IMR-90 (cell line): Measurements from ENCODE around the gene PREP. TPM values are rescaled to one million over a fixed set of nuclear protein-coding genes. Genes with fewer than 3 reads are reported as not detected.

ENCODE experiments used
- ATAC-seq: fragments of 200-7000 bp; cut with Tn5 transposase; 2 replicates; pipeline ENCODE4 v1.9.1; 2020; ENCODE audit warnings: low read depth, mild to moderate bottlenecking, moderate library complexity
- BruUV-seq: library from RNA; stranded (reverse); fragments of 400-500 nt; replicated peaks from 2 replicates; lab custom pipeline; 2021; lab: Mats Ljungman, UMichigan
- CTCF ChIA-PET: fragments of 300-600 bp; formaldehyde crosslinking; extraction: SDS; loops from one replicate; lab custom pipeline; 2021; ENCODE audit warnings: antibody characterized with exemption; lab: Yijun Ruan, JAX
- POLR2A ChIA-PET: fragments of 300-600 bp; sonication (Branson Sonifier 250); formaldehyde crosslinking; loops from one replicate; lab custom pipeline; 2022; ENCODE audit warnings: antibody characterized with exemption; ENCODE audit not compliant: unreplicated experiment; lab: Charles Lee
- DNase-seq: peaks from one replicate; pipeline ENCODE4 v3.0.0; 2013
- H2AFZ ChIP-seq: replicated peaks from 2 replicates; pipeline ENCODE3; 2013; ENCODE audit warnings: low read length, mild to moderate bottlenecking; ENCODE audit not compliant: poor library complexity
- H2AK5ac ChIP-seq: 2 replicates; pipeline ENCODE4 v1.6.1; 2013; ENCODE audit warnings: low read depth, low read length, inconsistent platforms
- H2AK9ac ChIP-seq: replicated peaks from 2 replicates; pipeline ENCODE3; 2013; ENCODE audit warnings: mild to moderate bottlenecking, low read depth, low read length, moderate library complexity; ENCODE audit not compliant: poor library complexity
- H2BK120ac ChIP-seq: 2 replicates; pipeline ENCODE4 v1.6.1; 2013; ENCODE audit warnings: low read depth, low read length, inconsistent platforms
- H2BK15ac ChIP-seq: 3 replicates; pipeline ENCODE4 v1.6.1; 2013; ENCODE audit warnings: low read depth, low read length, inconsistent platforms
- H2BK20ac ChIP-seq: 2 replicates; pipeline ENCODE4 v1.6.1; 2013; ENCODE audit warnings: low read depth, mild to moderate bottlenecking, inconsistent platforms, low read length, moderate library complexity
- H2BK5ac ChIP-seq: 2 replicates; pipeline ENCODE4 v1.6.1; 2013; ENCODE audit warnings: mild to moderate bottlenecking, low read depth, low read length, inconsistent platforms; ENCODE audit not compliant: poor library complexity, severe bottlenecking
- H3K14ac ChIP-seq: replicated peaks from 2 replicates; pipeline ENCODE4 v1.6.1; 2013; ENCODE audit warnings: low read depth, low read length, inconsistent platforms
- H3K18ac ChIP-seq: 2 replicates; pipeline ENCODE4 v1.6.1; 2013; ENCODE audit warnings: low read depth, low read length, control low read depth
- H3K23ac ChIP-seq: 2 replicates; pipeline ENCODE4 v1.6.1; 2013; ENCODE audit warnings: low read depth, low read length, inconsistent platforms
- H3K27ac ChIP-seq: 2 replicates; pipeline ENCODE4 v1.5.1; 2013; ENCODE audit warnings: mild to moderate bottlenecking, control low read depth, low read length; ENCODE audit not compliant: insufficient read depth
- H3K27me3 ChIP-seq: 2 replicates; pipeline ENCODE4 v1.6.1; 2013; ENCODE audit warnings: low read length; ENCODE audit not compliant: control insufficient read depth, insufficient read depth
- H3K36me3 ChIP-seq: 2 replicates; pipeline ENCODE4 v1.6.1; 2013; ENCODE audit warnings: low read length, mixed read lengths; ENCODE audit not compliant: control insufficient read depth, insufficient read depth
- H3K4ac ChIP-seq: 2 replicates; pipeline ENCODE4 v1.6.1; 2013; ENCODE audit warnings: low read depth, low read length, inconsistent platforms
- H3K4me1 ChIP-seq: 2 replicates; pipeline ENCODE4 v1.6.1; 2013; ENCODE audit warnings: low read length, mixed read lengths; ENCODE audit not compliant: control insufficient read depth, insufficient read depth
- H3K4me2 ChIP-seq: 2 replicates; pipeline ENCODE4 v1.6.1; 2013; ENCODE audit warnings: low read depth, mild to moderate bottlenecking, control low read depth, low read length, moderate library complexity
- H3K4me3 ChIP-seq: 2 replicates; pipeline ENCODE4 v1.5.1; 2013; ENCODE audit warnings: low read depth, mild to moderate bottlenecking, control low read depth, low read length, moderate library complexity; ENCODE audit not compliant: insufficient read depth
- H3K56ac ChIP-seq: 2 replicates; pipeline ENCODE4 v1.6.1; 2013; ENCODE audit warnings: low read length, inconsistent platforms; ENCODE audit not compliant: insufficient read depth; ENCODE audit errors: extremely low read depth
- H3K79me1 ChIP-seq, 2 experiments: 2 replicates each; pipeline ENCODE4 v1.6.1; 2013; ENCODE audit warnings: low read length in 2 of 2, inconsistent platforms in 1 of 2, low read depth in 1 of 2
- H3K9ac ChIP-seq: 2 replicates; pipeline ENCODE4 v1.6.1; 2013; ENCODE audit warnings: low read depth, low read length, control low read depth
- H3K9me1 ChIP-seq: 2 replicates; pipeline ENCODE4 v1.6.1; 2013; ENCODE audit warnings: low read length, inconsistent platforms; ENCODE audit not compliant: insufficient read depth
- H3K9me3 ChIP-seq: 2 replicates; pipeline ENCODE4 v1.6.1; 2013; ENCODE audit warnings: low read length; ENCODE audit not compliant: control insufficient read depth, insufficient read depth
- H4K20me1 ChIP-seq: 2 replicates; pipeline ENCODE4 v1.6.1; 2013; ENCODE audit warnings: low read length, inconsistent platforms; ENCODE audit not compliant: insufficient read depth
- H4K5ac ChIP-seq: 2 replicates; pipeline ENCODE4 v1.6.1; 2013; ENCODE audit warnings: mild to moderate bottlenecking, low read depth, low read length, control low read depth
- H4K8ac ChIP-seq, 2 experiments: 2 replicates each; pipeline ENCODE4 v1.6.1; 2013; ENCODE audit warnings: low read depth in 2 of 2, low read length in 2 of 2, control low read depth in 1 of 2, inconsistent platforms in 1 of 2
- H4K91ac ChIP-seq: 2 replicates; pipeline ENCODE4 v1.6.1; 2013; ENCODE audit warnings: low read depth, low read length, inconsistent platforms; ENCODE audit not compliant: insufficient read depth
- BHLHE40 ChIP-seq: fragments of 150-350 bp; IDR thresholded peaks from 2 replicates; pipeline ENCODE4 v1.6.1; 2016; ENCODE audit warnings: mild to moderate bottlenecking, low read depth, low read length
- CEBPB ChIP-seq: IDR thresholded peaks from 2 replicates; pipeline ENCODE4 v1.6.1; 2012; ENCODE audit warnings: low read depth, low read length, improper control_type of control experiment
- CHD1 ChIP-seq: IDR thresholded peaks from 2 replicates; pipeline ENCODE4 v1.6.1; 2012; ENCODE audit warnings: low read depth, low read length, improper control_type of control experiment
- ELK1 ChIP-seq: fragments of 150-350 bp; IDR thresholded peaks from 2 replicates; pipeline ENCODE4 v1.6.1; 2016; ENCODE audit warnings: low read depth, mild to moderate bottlenecking, low read length, moderate library complexity, borderline replicate concordance
- FOS ChIP-seq: fragments of 150-350 bp; IDR thresholded peaks from 2 replicates; pipeline ENCODE4 v1.6.1; 2016; ENCODE audit warnings: low read depth, low read length
- MAFK ChIP-seq: IDR thresholded peaks from 2 replicates; pipeline ENCODE4 v1.6.1; 2012; ENCODE audit warnings: low read depth, low read length, improper control_type of control experiment
- MAZ ChIP-seq: IDR thresholded peaks from 2 replicates; pipeline ENCODE4 v1.6.1; 2012; ENCODE audit warnings: low read depth, mild to moderate bottlenecking, low read length, improper control_type of control experiment, moderate library complexity, borderline replicate concordance
- MXI1 ChIP-seq: IDR thresholded peaks from 2 replicates; pipeline ENCODE4 v1.6.1; 2012; ENCODE audit warnings: low read depth, mild to moderate bottlenecking, low read length, moderate library complexity, borderline replicate concordance
- NFE2L2 ChIP-seq: fragments of 150-350 bp; IDR thresholded peaks from 2 replicates; pipeline ENCODE4 v1.6.1; 2016; ENCODE audit warnings: low read depth, mild to moderate bottlenecking, low read length
- POLR2A ChIP-seq: IDR thresholded peaks from 2 replicates; pipeline ENCODE4 v1.6.1; 2012; ENCODE audit warnings: mild to moderate bottlenecking, low read depth, low read length
- RAD21 ChIP-seq: IDR thresholded peaks from 2 replicates; pipeline ENCODE4 v1.6.1; 2012; ENCODE audit warnings: low read length, improper control_type of control experiment
- RCOR1 ChIP-seq: IDR thresholded peaks from 2 replicates; pipeline ENCODE4 v1.6.1; 2012; ENCODE audit warnings: mild to moderate bottlenecking, low read length, improper control_type of control experiment; ENCODE audit not compliant: insufficient replicate concordance
- RFX5 ChIP-seq: IDR thresholded peaks from 2 replicates; pipeline ENCODE4 v1.8.0; 2012; ENCODE audit warnings: low read depth, mild to moderate bottlenecking, low read length, moderate library complexity
- SMC3 ChIP-seq: fragments of 150-350 bp; IDR thresholded peaks from 2 replicates; pipeline ENCODE4 v1.6.1; 2016; ENCODE audit warnings: low read depth, mild to moderate bottlenecking, antibody characterized with exemption, low read length, moderate library complexity
- USF2 ChIP-seq: fragments of 150-350 bp; IDR thresholded peaks from 2 replicates; pipeline ENCODE4 v1.6.1; 2017; ENCODE audit warnings: mild to moderate bottlenecking, antibody characterized with exemption, low read length, low read depth
- WGBS, 2 experiments: methylation state at CpG; one replicate each; pipeline versions ENCODE4 v1.1.5 to v1.1.7; 2013; ENCODE audit warnings: missing lambda C conversion rate in 2 of 2; ENCODE audit not compliant: insufficient read length in 1 of 2; ENCODE audit errors: extremely low coverage in 2 of 2; 5-methylcytosine and 5-hydroxymethylcytosine counted together
- dilution Hi-C: fragments of 300-500 bp; cut with HindIII; formaldehyde crosslinking; loops from one replicate; pipeline ENCODE4 v1.14.3; 2018; ENCODE audit warnings: low sequenced_read_pairs; ENCODE audit not compliant: unreplicated experiment
- in situ Hi-C: fragments of 300-500 bp; cut with MboI; formaldehyde crosslinking; loops from 3 replicates; pipeline ENCODE4 v1.14.3; 2019; ENCODE audit warnings: low sequenced_read_pairs, inconsistent platforms, mixed read lengths
- intact Hi-C: fragments of 100-400 bp; cut with micrococcal nuclease; formaldehyde crosslinking; loops from 2 replicates; pipeline ENCODE4 v1.10.0; 2022
- polyA plus RNA-seq, 3 experiments: library from polyadenylated mRNA; depleted of rRNA; stranded (reverse); fragments of >200 nt; gene quantifications; 2 replicates each; pipeline ENCODE4 v1.2.3, GENCODE V29; 2012; ENCODE audit warnings: low replicate concordance in 1 of 3
- total RNA-seq: library from RNA; depleted of rRNA; stranded (reverse); fragments of >200 nt; gene quantifications from 2 replicates; pipeline ENCODE4 v1.2.3, GENCODE V29; 2012

The PREP gene
- total and polyA plus RNA-seq, 2 of the 4 experiments (the other 2 are of a cell fraction) = 21.0 to 25.7 TPM

GRCh38 chr6:105282631-105283585 lies 120.0 kb downstream of the PREP start:
- WGBS, 2 experiments = 90% methylated on average over 2 of the region's 18 CpGs; no CpG with 5 or more reads in 1 of the 2 experiments
- POLR2A ChIA-PET = no interaction called here
- TF ChIP-seq CEBPB (no peak), RAD21 (no peak), MAZ (no peak), FOS (no peak), USF2 (no peak), SMC3 (no peak), MAFK (no peak), MXI1 (no peak), POLR2A (no peak), RCOR1 (no peak), ELK1 (no peak), NFE2L2 (no peak), BHLHE40 (no peak), CHD1 (no peak), RFX5 (no peak)

More at GRCh38 chr6:105282631-105283585, 120.0 kb downstream of the PREP start:
- Histone ChIP-seq H4K8ac (no peak overlapping the region), H4K5ac (no peak overlapping the region), H2AK5ac (no peak overlapping the region), H3K79me1 (no peaks in the 10 kb centered on the region; a peak in 1 of 4 replicates), H3K9me1 (peaks cover 8% of the 10 kb centered on the region), H3K14ac (no peak overlapping the region), H4K20me1 (no peaks in the 10 kb centered on the region), H2BK15ac (no peak overlapping the region), H3K4me3 (no peak overlapping the region), H3K27ac (no peak overlapping the region), H3K56ac (no peak overlapping the region), H3K27me3 (no peaks in the 10 kb centered on the region), H3K9ac (no peak overlapping the region), H3K36me3 (peaks cover 22% of the 10 kb centered on the region), H4K91ac (no peak overlapping the region), H3K23ac (no peak overlapping the region), H2AFZ (no peak overlapping the region), H2BK5ac (no peak overlapping the region), H2BK120ac (no peak overlapping the region), H2BK20ac (no peak overlapping the region), H3K18ac (no peak overlapping the region), H3K9me3 (no peaks in the 10 kb centered on the region), H3K4ac (no peak overlapping the region), H2AK9ac (no peak overlapping the region), H3K4me2 (no peak overlapping the region), H3K4me1 (no peaks in the 10 kb centered on the region)
- dilution Hi-C loops (no loop called here), intact Hi-C loops (no loop called here), in situ Hi-C loops (no loop called here)
- DNase-seq = no peak
- CTCF ChIA-PET = no interaction called here
- BruUV-seq = no TSS peak
- no peak for ATAC-seq
